ENCODE measurements around the gene CACNA2D3.

DNA sequence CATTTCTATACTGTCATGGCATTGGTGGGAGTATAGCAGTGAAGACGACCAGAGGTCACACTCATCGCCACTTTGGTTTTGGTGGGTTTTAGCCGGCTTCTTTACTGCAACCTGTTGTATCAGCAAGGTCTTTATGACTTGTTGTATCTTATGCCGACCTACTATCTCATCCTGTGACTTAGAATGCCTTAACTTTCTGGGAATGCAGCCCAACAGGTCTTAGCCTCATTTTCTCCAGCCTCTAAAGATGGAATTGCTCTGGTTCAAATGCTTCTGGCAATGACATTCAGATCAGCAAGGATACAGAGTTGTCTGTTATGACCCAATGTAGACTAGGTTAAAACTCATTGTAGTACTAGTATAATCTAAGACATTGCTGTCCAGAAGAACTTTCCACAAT is 860.5 kb downstream of the CACNA2D3 start:
- no peak for TF ChIP-seq CTCF (conservative IDR thresholded peaks at IDR 0.05; ENCODE audit: low read length)
- no peak for TF ChIP-seq EZH2phosphoT487 (IDR thresholded peaks at IDR 0.05; ENCODE audit: borderline replicate concordance, low read depth, low read length)
